Inflammatory macrophage treated with lipopolysaccharide for 1 hour (primary cell): Measurements from ENCODE around the gene PRIMA1.

Source experiments
- DNase-seq, 2 donors: peaks; one replicate each; pipeline ENCODE4 v3.0.0-alpha.2; 2020 to 2022

PRIMA1 gene

GRCh38 chr14:93728651-93729016 is 59.7 kb downstream of the PRIMA1 start:
- DNase-seq: no peak

GRCh38 chr14:93727917-93728650 is 60.2 kb downstream of the PRIMA1 start:
- DNase-seq: no peak

GRCh38 chr14:93727039-93727740 is 61.1 kb downstream of the PRIMA1 start:
- no peak for DNase-seq

- DNase-seq: no peak
Observed at GRCh38 chr14:93725993-93726392, 62.3 kb downstream of the PRIMA1 start.

- no peak for DNase-seq
Observed at GRCh38 chr14:93725002-93725582, 63.2 kb downstream of the PRIMA1 start.

- DNase-seq: no peak
Observed at GRCh38 chr14:93723001-93723400, 65.3 kb downstream of the PRIMA1 start.

- no peak for DNase-seq
Observed at GRCh38 chr14:93720981-93721483, 67.3 kb downstream of the PRIMA1 start.

- DNase-seq: no peak
Observed at GRCh38 chr14:93720076-93720815, 68.0 kb downstream of the PRIMA1 start.

GRCh38 chr14:93719256-93719655 is 69.0 kb downstream of the PRIMA1 start:
- DNase-seq: no peak

GRCh38 chr14:93717668-93718320 is 70.5 kb downstream of the PRIMA1 start:
- no peak for DNase-seq

GRCh38 chr14:93716746-93717667 is 71.3 kb downstream of the PRIMA1 start:
- no peak for DNase-seq

- peak in 1 of 2 donors; percentile 44 for DNase-seq
Observed at GRCh38 chr14:93716002-93716745, 72.1 kb downstream of the PRIMA1 start.

- no peak for DNase-seq
Observed at GRCh38 chr14:93715279-93715927, 72.9 kb downstream of the PRIMA1 start.

- no peak for DNase-seq
Observed at GRCh38 chr14:93714605-93715004, 73.7 kb downstream of the PRIMA1 start.

GRCh38 chr14:93713726-93714405 is 74.4 kb downstream of the PRIMA1 start:
- DNase-seq: no peak

- no peak for DNase-seq
Observed at GRCh38 chr14:93712838-93713724, 75.2 kb downstream of the PRIMA1 start.

- DNase-seq: no peak
Observed at GRCh38 chr14:93712079-93712837, 76.0 kb downstream of the PRIMA1 start.

GRCh38 chr14:93709249-93709648 is 79.0 kb downstream of the PRIMA1 start:
- DNase-seq: peak; percentile 20 to 31
